NT2/D1 (cell line): ENCODE measurements around the gene SNCAIP.

ENCODE experiments used
- SUZ12 ChIP-seq: IDR thresholded peaks from 2 replicates; pipeline ENCODE4 v1.6.1; 2011; ENCODE audit not compliant: insufficient read length, insufficient read depth; ENCODE audit errors: extremely low read depth
- YY1 ChIP-seq: IDR thresholded peaks from 2 replicates; pipeline ENCODE4 v1.6.1; 2011; ENCODE audit not compliant: insufficient read length, insufficient read depth
- ZNF274 ChIP-seq: IDR thresholded peaks from 2 replicates; pipeline ENCODE4 v1.6.1; 2011; ENCODE audit warnings: mild to moderate bottlenecking, low read depth, low read length

- TF ChIP-seq SUZ12 (no peak), YY1 (no peak), ZNF274 (no peak)
Measured at GRCh38 chr5:122439645-122440044, 127.6 kb downstream of the SNCAIP start.
